ENCODE data around the gene MEGF9.

MEGF9 gene

DNA sequence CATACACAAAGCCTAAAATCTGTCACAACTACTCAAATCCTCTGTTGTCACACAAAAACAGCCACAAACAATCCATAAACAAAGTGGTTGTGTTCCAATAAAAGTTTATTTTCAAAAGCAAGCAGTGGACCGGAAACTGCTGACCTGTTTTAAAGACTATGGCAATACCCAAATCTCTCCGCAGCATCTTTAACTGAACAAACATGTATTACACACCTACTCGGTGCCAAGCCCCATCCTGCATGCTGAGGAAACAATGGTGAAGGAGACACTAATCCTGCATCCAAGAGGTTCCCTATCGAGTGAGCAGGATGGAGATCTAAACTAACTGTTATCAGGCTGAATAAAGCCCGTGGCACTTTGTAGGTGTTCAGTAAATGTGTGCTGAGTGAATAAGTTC is 145.5 kb downstream of the MEGF9 start:
- TF ChIP-seq SPI1 (IDR thresholded peaks at IDR 0.05; ENCODE audit: borderline replicate concordance, low read depth), result no peak
- H3K4me3 ChIP-seq (replicated peaks; ENCODE audit: insufficient read depth, low read length), result no peak overlapping the region
- no peaks in the 10 kb centered on the region for H3K27me3 ChIP-seq (ENCODE audit: insufficient read depth, poor library complexity, severe bottlenecking)
- no peak for DNase-seq (ENCODE audit: low read depth in 1 of 2, low spot score in 1 of 2)
- H3K27ac ChIP-seq (replicated peaks), result no peak overlapping the region

DNA sequence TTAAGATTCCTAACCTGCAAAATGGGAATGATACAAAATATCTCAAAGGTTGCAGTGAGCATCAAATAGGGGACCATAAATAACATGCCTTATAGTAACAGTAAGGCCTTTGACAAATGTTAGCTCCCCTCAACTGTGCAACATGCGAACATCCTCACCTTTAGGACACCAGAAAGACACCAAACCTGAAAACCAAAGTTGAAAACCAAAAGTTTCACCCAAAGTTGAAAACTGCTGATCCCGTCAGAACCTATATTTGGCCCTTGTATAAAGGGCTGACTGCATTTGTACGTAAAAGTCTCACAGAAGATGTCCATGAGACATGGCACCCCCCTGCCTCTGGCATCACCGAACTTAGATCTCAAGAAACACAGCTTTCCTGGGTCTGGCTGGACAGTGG is 146.4 kb downstream of the MEGF9 start:
- H3K4me3 ChIP-seq (replicated peaks; ENCODE audit: insufficient read depth, low read length), result no peak overlapping the region
- DNase-seq (ENCODE audit: low read depth in 1 of 2, low spot score in 1 of 2), result no peak

DNA sequence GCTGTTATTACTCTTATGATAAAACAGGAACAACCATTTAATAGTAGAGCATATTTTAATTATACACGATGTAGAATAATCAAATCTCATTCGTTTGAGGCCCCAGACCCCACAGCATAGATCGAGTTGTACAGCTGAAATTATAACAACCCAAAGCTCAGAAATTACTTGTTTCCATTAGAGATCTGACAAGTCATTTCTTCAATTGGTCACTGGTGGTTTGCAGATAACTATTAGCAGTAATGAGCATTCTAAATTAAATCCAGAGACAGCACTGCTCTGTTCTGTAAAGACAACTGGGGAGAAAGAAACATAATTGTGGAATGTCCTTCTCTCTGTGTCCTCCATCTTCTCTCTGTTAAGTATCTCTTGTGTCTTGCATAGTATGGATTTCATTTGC is 147.2 kb downstream of the MEGF9 start:
- no peak overlapping the region for H3K4me3 ChIP-seq (replicated peaks; ENCODE audit: insufficient read depth, low read length)
- H3K27ac ChIP-seq (replicated peaks), result no peak overlapping the region
- no peak for DNase-seq (ENCODE audit: low read depth in 1 of 2, low spot score in 1 of 2)
- TF ChIP-seq, protein P1, sequence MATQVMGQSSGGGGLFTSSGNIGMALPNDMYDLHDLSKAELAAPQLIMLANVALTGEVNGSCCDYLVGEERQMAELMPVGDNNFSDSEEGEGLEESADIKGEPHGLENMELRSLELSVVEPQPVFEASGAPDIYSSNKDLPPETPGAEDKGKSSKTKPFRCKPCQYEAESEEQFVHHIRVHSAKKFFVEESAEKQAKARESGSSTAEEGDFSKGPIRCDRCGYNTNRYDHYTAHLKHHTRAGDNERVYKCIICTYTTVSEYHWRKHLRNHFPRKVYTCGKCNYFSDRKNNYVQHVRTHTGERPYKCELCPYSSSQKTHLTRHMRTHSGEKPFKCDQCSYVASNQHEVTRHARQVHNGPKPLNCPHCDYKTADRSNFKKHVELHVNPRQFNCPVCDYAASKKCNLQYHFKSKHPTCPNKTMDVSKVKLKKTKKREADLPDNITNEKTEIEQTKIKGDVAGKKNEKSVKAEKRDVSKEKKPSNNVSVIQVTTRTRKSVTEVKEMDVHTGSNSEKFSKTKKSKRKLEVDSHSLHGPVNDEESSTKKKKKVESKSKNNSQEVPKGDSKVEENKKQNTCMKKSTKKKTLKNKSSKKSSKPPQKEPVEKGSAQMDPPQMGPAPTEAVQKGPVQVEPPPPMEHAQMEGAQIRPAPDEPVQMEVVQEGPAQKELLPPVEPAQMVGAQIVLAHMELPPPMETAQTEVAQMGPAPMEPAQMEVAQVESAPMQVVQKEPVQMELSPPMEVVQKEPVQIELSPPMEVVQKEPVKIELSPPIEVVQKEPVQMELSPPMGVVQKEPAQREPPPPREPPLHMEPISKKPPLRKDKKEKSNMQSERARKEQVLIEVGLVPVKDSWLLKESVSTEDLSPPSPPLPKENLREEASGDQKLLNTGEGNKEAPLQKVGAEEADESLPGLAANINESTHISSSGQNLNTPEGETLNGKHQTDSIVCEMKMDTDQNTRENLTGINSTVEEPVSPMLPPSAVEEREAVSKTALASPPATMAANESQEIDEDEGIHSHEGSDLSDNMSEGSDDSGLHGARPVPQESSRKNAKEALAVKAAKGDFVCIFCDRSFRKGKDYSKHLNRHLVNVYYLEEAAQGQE (IDR thresholded peaks at IDR 0.05; ENCODE audit: insufficient replicate concordance, low read depth), result no peak
- TF ChIP-seq SPI1 (IDR thresholded peaks at IDR 0.05; ENCODE audit: borderline replicate concordance, low read depth) (no peak), POLR2AphosphoS5 (IDR thresholded peaks at IDR 0.05; ENCODE audit: low read depth) (no peak), GABPA (IDR thresholded peaks at IDR 0.05; ENCODE audit: low read depth) (no peak)
- TF ChIP-seq, protein P2, sequence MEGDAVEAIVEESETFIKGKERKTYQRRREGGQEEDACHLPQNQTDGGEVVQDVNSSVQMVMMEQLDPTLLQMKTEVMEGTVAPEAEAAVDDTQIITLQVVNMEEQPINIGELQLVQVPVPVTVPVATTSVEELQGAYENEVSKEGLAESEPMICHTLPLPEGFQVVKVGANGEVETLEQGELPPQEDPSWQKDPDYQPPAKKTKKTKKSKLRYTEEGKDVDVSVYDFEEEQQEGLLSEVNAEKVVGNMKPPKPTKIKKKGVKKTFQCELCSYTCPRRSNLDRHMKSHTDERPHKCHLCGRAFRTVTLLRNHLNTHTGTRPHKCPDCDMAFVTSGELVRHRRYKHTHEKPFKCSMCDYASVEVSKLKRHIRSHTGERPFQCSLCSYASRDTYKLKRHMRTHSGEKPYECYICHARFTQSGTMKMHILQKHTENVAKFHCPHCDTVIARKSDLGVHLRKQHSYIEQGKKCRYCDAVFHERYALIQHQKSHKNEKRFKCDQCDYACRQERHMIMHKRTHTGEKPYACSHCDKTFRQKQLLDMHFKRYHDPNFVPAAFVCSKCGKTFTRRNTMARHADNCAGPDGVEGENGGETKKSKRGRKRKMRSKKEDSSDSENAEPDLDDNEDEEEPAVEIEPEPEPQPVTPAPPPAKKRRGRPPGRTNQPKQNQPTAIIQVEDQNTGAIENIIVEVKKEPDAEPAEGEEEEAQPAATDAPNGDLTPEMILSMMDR (IDR thresholded peaks at IDR 0.05; ENCODE audit: insufficient read depth, low read length), result no peak
- no peaks in the 10 kb centered on the region for H3K27me3 ChIP-seq (ENCODE audit: insufficient read depth, poor library complexity, severe bottlenecking)

More for the DNA sequence above, 146.4 kb downstream of the MEGF9 start:
- Histone ChIP-seq H3K27ac (replicated peaks) (no peak overlapping the region), H3K27me3 (ENCODE audit: insufficient read depth, poor library complexity, severe bottlenecking) (no peaks in the 10 kb centered on the region)
- TF ChIP-seq GABPA (IDR thresholded peaks at IDR 0.05; ENCODE audit: low read depth) (no peak), POLR2AphosphoS5 (IDR thresholded peaks at IDR 0.05; ENCODE audit: low read depth) (no peak), SPI1 (IDR thresholded peaks at IDR 0.05; ENCODE audit: borderline replicate concordance, low read depth) (no peak)
- TF ChIP-seq, protein P2 (IDR thresholded peaks at IDR 0.05; ENCODE audit: insufficient read depth, low read length), result no peak
- TF ChIP-seq, protein P1 (IDR thresholded peaks at IDR 0.05; ENCODE audit: insufficient replicate concordance, low read depth), result no peak

DNA sequence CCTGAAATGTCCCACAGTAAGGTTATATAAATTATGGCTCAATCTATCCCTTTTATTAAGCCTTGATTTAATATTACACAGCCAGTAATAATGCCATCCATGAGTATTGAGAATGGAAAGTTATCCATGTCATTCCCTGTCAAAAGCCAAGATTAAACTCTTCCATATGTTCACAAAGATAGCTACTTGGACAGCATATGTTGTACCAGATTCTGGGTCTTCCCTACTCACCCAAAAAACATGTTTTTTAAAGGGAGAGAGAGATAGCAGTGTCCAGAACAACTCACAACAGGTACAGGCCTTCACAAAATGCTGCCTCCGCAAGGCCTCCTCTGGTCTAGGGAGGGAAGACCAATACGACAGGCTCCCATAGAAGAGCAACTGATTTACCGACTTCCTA is 149.7 kb downstream of the MEGF9 start:
- no peak for DNase-seq (ENCODE audit: low read depth in 1 of 2, low spot score in 1 of 2)
- no peak for TF ChIP-seq GABPA (IDR thresholded peaks at IDR 0.05; ENCODE audit: low read depth)
- TF ChIP-seq, protein P2 (IDR thresholded peaks at IDR 0.05; ENCODE audit: insufficient read depth, low read length), result no peak
- TF ChIP-seq POLR2AphosphoS5 (IDR thresholded peaks at IDR 0.05; ENCODE audit: low read depth), result no peak
- TF ChIP-seq, protein P1 (IDR thresholded peaks at IDR 0.05; ENCODE audit: insufficient replicate concordance, low read depth), result no peak
- no peak for TF ChIP-seq SPI1 (IDR thresholded peaks at IDR 0.05; ENCODE audit: borderline replicate concordance, low read depth)
- Histone ChIP-seq H3K27me3 (ENCODE audit: insufficient read depth, poor library complexity, severe bottlenecking) (no peaks in the 10 kb centered on the region), H3K27ac (replicated peaks) (no peak overlapping the region), H3K4me3 (replicated peaks; ENCODE audit: insufficient read depth, low read length) (no peak overlapping the region)

All from HL-60 (cell line).